ENCODE results near the gene GOLT1A.

- TF ChIP-seq CTCF (IDR thresholded peaks at IDR 0.05) (no peak), POLR2AphosphoS5 (IDR thresholded peaks at IDR 0.05; ENCODE audit: low read depth, low read length) (no peak), REST (IDR thresholded peaks at IDR 0.05; ENCODE audit: insufficient read depth in 1 of 2, low read depth in 2 of 2, low read length in 1 of 2) (no peak), SIN3A (IDR thresholded peaks at IDR 0.05; ENCODE audit: borderline replicate concordance, insufficient read depth, low read depth, low read length) (no peak)
Measured at GRCh38 chr1:204221271-204221670, 7.5 kb upstream of the GOLT1A start.
